Thoracic aorta (tissue), 2 donors: ENCODE data around the gene CRY1. TPM values are rescaled to one million over a fixed set of nuclear protein-coding genes. Genes with fewer than 3 reads are reported as not detected.

Experiments used
- ATAC-seq: fragments of 150-250 bp; one replicate; pipeline ENCODE4 v1.8.0; 2017; ENCODE audit warnings: low read depth; ENCODE audit not compliant: insufficient number of reproducible peaks, low FRiP score
- DNase-seq: peaks from one replicate; pipeline ENCODE4 v3.0.0-alpha.2; 2020; ENCODE audit warnings: low spot score
- H3K27ac ChIP-seq, 2 donors: fragments of 200-600 bp; sonication (generic); 1 replicate in 1 of 2; 2 replicates in 1 of 2; pipeline ENCODE4 v1.5.1; 2016; ENCODE audit warnings: mild to moderate bottlenecking in 2 of 2, moderate library complexity in 2 of 2
- H3K27me3 ChIP-seq: fragments of 200-600 bp; sonication (generic); replicated peaks from 2 replicates; pipeline ENCODE4 v1.6.0; 2016; ENCODE audit warnings: mild to moderate bottlenecking; ENCODE audit not compliant: insufficient read depth
- H3K36me3 ChIP-seq: fragments of 200-600 bp; sonication (generic); one replicate; pipeline ENCODE4 v1.5.1; 2016
- H3K4me1 ChIP-seq, 2 donors: fragments of 200-600 bp; sonication (generic); 1 replicate in 1 of 2; 2 replicates in 1 of 2; pipeline versions ENCODE4 v1.5.1 to v1.6.0; 2016; ENCODE audit warnings: low read depth in 2 of 2, mild to moderate bottlenecking in 1 of 2; ENCODE audit not compliant: control insufficient read depth in 1 of 2
- H3K4me3 ChIP-seq: fragments of 200-600 bp; sonication (generic); 2 replicates; pipeline ENCODE4 v1.5.1; 2016; ENCODE audit warnings: mild to moderate bottlenecking
- H3K9me3 ChIP-seq: fragments of 200-600 bp; sonication (generic); 2 replicates; pipeline ENCODE4 v1.5.1; 2016
- CTCF ChIP-seq: fragments of 200-600 bp; sonication (generic); IDR thresholded peaks from one replicate; pipeline ENCODE4 v1.5.1; 2019; ENCODE audit warnings: antibody characterized with exemption
- total RNA-seq, 2 donors: library from RNA; depleted of rRNA; stranded (reverse); fragments of >200 nt; gene quantifications; one replicate each; pipeline versions ENCODE4 v1.1.0 to v1.2.3, GENCODE V29; 2016

Gene CRY1
- total RNA-seq, 2 donors from 2014 or later, result 24.8 to 40.6 TPM

GRCh38 chr12:106976668-106977067 lies 116.7 kb downstream of the CRY1 start:
- DNase-seq (no peak), ATAC-seq (no peak)
- H3K4me1 ChIP-seq, result peaks cover 44 to 72% of the 10 kb centered on the region in 2 donors
- no peak overlapping the region for H3K27ac ChIP-seq
- no peak for TF ChIP-seq CTCF
- no peak overlapping the region for H3K4me3 ChIP-seq
- no peaks in the 10 kb centered on the region for H3K9me3 ChIP-seq
- H3K36me3 ChIP-seq, result peaks cover 7% of the 10 kb centered on the region
- H3K27me3 ChIP-seq, result no peaks in the 10 kb centered on the region

DNA sequence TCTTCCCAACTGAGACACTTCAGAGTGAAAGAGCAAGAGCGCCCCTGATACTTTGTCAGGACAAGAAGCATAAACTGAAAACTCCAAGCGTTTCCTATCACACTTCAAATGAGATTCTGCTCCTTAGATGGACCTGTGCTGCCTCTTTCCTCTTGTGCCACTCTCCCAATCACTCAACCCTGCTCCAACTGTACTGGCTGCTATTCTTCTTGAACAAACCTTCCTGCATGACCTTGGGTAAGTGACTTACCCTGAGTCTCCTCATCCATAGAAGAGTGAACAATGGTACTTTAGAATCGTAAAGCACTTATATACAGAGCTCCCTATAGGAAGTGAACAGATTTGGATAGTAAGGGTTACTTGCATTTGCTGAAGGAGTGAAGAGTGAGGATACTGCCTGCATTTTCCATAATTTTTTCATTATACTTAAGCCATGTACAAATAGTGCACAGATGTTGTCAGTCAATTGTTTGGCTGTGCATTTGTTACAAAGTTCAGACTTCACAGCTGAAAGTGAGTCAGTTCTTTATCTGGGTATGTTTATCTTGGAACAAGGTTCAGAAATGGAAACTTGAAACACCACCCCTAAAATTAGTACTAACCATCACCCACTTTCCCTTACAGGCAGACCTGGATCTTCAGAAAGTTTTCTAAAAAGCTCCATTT lies 117.2 kb downstream of the CRY1 start:
- H3K4me1 ChIP-seq, result peaks cover 44 to 66% of the 10 kb centered on the region in 2 donors
- no peak for TF ChIP-seq CTCF
- H3K9me3 ChIP-seq, result no peaks in the 10 kb centered on the region
- no peak for DNase-seq
- no peak for ATAC-seq
- peaks cover 10% of the 10 kb centered on the region for H3K36me3 ChIP-seq
- no peak overlapping the region for H3K4me3 ChIP-seq
- H3K27ac ChIP-seq, result no peak overlapping the region
- no peaks in the 10 kb centered on the region for H3K27me3 ChIP-seq

GRCh38 chr12:106975098-106975497 lies 118.3 kb downstream of the CRY1 start:
- no peak for TF ChIP-seq CTCF
- no peak for ATAC-seq
- no peak overlapping the region for H3K27ac ChIP-seq

DNA sequence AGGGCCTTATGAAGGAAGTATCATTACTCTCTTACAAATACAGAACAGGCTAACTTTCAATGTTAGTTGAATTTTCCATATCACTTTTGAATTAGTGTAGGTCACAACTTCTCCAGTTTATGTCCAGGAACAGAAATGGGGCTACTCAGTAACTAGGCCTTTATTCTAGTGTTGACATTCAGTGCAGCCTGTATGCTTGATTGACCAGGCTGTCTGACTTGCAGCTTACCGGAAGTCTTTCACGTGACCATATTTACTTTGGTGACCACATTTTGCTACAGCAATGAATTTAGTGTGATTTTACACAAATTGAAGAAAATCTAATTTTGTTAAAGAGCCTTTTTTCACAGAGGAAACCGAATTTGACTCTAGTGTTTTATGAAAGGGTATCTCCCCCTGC lies 118.8 kb downstream of the CRY1 start:
- DNase-seq (no peak), ATAC-seq (no peak)
- H3K4me3 ChIP-seq, result no peak overlapping the region
- H3K9me3 ChIP-seq, result no peaks in the 10 kb centered on the region
- no peaks in the 10 kb centered on the region for H3K27me3 ChIP-seq
- H3K27ac ChIP-seq, result no peak overlapping the region
- peaks cover 14% of the 10 kb centered on the region for H3K36me3 ChIP-seq
- TF ChIP-seq CTCF, result no peak
- peaks cover 37 to 55% of the 10 kb centered on the region in 2 donors for H3K4me1 ChIP-seq

More at GRCh38 chr12:106975098-106975497, 118.3 kb downstream of the CRY1 start:
- Histone ChIP-seq H3K9me3 (no peaks in the 10 kb centered on the region), H3K36me3 (peaks cover 14% of the 10 kb centered on the region), H3K4me1 (peaks cover 37 to 56% of the 10 kb centered on the region in 2 donors), H3K4me3 (no peak overlapping the region), H3K27me3 (no peaks in the 10 kb centered on the region)
- no peak for DNase-seq

DNA sequence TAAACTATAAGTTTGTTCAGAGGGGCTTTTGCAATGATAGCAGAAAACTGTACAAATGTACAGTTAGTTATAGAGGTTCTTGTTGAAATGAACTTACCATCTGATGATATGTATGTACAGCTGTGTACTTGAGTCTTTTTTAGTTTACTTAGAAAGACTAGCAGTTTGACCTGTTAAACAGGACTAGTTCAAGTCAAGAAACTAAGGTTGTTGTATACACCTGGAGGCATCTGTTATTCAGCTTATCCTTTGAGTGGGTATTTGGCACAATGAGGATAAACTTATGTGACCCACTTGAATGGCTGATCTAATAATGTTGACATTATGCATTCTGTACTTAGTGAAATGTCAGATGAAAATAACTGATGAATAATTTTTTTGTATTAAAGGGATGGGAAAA lies 119.8 kb downstream of the CRY1 start:
- Histone ChIP-seq H3K4me3 (no peak overlapping the region), H3K27me3 (no peaks in the 10 kb centered on the region), H3K27ac (no peak overlapping the region), H3K4me1 (peaks cover 35 to 51% of the 10 kb centered on the region in 2 donors), H3K36me3 (peaks cover 14% of the 10 kb centered on the region), H3K9me3 (no peaks in the 10 kb centered on the region)
- no peak for DNase-seq
- TF ChIP-seq CTCF, result no peak
- ATAC-seq, result no peak
